GM18508 (cell line): Measurements from ENCODE around the gene GSTM2.
A peak's percentile ranks its signal among the peaks of the same experiment; 100 is the strongest.

Experiments
- ATAC-seq: cut with Tn5 transposase; IDR thresholded peaks from one replicate; pipeline ENCODE4 v1.9.1; 2021; ENCODE audit warnings: moderate number of reproducible peaks; ENCODE audit not compliant: insufficient read depth, unreplicated experiment

Gene GSTM2

DNA sequence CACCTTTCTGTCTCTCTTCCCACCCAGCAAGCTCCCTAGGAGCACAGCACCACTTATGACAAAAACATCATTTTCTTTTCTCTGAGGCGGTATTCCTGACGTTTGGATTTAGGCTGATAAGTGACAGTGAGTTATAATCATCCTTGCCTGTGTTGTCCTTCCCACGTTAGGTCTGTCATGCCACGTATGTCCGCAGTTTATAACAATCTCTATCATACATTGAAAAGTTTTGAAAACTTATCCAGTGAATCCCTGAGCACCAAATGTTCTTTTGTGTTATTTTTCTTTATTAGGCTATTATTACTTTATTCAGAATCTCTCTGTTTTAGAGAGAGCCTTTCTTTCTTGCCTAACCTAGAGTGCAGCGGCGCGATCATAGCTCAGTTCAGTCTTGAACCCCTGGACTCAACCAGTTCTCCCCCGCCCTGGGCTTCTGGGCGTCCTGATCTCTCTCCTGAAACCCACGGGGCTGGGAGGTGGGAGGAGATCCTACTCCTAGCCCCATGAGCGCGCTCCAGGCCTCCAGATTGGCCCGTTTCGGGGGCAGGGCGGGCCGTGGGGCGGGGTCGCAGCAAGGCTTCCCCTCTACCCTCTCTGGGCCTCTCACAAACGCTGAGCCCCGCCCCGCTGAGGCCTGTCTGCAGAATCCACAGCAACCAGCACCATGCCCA lies at the start of gene GSTM2:
GSTM2 (plus strand) TSS at position 606 of the 671 bp plus-strand sequence; CDS start at position 665, 59 bp downstream.
- no peak for ATAC-seq

DNA sequence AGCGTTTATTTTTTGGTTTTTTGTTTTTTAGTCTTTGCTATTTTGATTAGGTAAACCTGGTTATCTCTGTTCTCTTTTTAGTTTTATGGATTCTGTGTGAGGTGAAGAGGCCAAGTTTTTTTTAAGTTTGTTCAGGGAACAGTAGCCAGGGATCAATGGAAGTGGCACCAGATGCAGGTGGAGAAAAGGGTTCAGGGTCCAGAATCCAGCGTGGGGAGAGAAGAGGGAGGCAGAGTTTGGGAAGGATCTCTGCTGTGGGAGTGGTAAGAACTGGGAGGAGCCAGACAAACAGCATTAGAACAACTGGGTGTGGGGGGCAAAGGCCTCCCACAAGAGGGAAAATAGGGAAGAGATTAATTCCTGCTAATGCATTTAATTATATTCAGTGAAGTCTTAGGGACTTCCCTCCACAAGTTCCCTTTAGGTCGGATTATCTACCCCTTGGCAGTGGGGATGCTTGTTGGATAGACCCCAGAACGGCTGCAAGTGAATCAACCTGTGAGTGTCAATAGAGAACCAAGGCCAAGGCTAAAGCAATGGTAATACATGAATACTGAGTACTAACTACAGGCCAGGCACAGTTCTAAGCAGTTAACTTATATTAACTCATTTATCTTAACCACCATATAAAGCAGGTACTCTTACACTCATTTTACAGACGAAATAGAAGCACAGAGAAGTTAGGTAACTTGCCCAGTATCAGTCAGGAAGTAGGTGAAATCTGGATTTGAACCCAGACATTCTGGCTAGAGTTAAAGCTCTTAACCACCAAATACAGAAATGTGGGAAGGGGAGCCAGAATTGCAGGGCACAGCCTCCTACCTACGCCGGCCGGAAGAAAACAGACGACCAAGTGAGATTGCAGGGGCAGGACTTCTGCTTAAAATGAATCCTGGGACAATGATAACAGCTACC lies 48.9 kb upstream of the GSTM2 start:
- ATAC-seq = no peak

DNA sequence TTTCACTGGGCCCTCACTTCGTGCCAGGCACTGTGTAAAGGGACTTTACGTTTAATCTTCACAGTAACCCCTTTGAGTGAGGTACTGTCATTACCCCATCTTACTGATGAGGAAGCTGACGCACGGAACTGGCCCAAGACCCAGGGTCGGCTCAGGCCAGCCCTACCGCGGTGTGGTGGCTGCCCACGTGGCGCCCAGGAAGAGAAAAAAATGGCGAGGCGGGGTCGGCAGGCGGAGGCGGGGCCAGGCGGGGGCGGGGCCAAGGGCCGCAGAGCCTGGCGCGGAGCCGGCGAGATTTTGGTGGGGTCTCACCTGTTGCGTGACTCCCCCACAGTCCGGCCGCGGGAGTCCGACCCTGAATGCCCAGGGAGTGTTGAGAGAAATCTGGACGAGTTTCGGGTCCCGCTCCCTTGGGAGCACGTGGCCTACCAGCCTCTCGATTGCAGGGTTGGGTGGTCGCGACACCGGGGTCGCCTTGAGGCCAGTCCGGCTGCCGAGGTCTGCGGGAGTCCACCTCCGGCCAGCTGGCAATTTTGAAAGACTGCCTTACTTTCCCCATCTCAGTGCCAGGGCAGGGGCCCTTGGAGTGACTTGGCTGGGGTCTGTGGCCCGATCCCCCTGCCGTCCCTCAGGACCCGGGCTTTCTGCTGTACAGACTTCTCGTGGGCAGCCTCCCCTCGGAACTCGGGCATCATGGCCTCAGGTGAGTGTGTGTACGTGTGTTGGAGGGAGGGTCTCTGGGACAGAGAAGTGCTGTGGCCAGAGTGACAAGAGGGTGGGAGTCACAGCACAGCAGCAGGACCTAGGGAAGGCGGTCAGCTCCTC lies 48.1 kb upstream of the GSTM2 start, which contains the start of the genes AMPD2 and GNAT2:
AMPD2 (plus strand) TSS at position 262 of the 825 bp plus-strand sequence. CDS start 1,339 bp downstream, outside the sequence.
GNAT2 (minus strand) TSS at position 41 of the 825 bp plus-strand sequence. CDS start 6,746 bp downstream, outside the sequence.
- ATAC-seq = no peak

DNA sequence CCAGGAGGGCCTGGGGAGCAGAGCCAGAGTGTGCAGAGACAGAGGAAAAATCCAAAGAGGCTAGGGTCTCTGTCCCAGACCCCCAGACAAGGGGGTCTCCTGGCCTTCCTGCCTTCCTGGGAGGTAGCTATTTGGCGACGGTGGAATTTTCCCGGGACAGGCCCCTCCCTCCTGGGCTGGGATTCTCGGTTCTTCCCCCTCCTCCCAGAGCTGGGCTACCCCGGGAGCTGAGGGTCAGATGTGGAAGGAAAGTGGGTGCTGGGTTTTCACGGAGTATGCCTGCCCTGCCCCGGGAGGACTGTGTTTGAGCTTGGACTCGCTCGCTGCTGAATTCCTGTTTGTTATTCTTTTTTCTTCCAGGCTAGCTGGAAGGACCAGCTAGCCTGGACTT lies 47.5 kb upstream of the GSTM2 start:
- ATAC-seq = no peak

DNA sequence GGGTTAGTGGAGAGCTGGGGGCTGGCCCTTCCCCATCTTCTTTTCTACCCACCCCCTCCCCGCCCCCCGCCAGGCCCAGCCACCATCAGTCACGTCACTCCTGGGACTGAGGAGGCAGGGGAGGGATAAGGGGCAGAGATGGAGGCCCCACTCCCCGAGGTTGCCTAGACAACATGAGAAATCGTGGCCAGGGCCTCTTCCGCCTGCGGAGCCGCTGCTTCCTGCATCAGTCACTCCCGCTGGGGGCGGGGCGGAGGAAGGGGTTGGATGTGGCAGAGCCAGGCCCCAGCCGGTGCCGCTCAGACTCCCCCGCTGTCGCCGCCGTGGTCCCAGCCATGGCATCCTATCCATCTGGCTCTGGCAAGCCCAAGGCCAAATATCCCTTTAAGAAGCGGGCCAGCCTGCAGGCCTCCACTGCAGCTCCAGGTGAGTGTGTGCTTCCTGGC lies 47.0 kb upstream of the GSTM2 start:
- peak; percentile 62 for ATAC-seq

DNA sequence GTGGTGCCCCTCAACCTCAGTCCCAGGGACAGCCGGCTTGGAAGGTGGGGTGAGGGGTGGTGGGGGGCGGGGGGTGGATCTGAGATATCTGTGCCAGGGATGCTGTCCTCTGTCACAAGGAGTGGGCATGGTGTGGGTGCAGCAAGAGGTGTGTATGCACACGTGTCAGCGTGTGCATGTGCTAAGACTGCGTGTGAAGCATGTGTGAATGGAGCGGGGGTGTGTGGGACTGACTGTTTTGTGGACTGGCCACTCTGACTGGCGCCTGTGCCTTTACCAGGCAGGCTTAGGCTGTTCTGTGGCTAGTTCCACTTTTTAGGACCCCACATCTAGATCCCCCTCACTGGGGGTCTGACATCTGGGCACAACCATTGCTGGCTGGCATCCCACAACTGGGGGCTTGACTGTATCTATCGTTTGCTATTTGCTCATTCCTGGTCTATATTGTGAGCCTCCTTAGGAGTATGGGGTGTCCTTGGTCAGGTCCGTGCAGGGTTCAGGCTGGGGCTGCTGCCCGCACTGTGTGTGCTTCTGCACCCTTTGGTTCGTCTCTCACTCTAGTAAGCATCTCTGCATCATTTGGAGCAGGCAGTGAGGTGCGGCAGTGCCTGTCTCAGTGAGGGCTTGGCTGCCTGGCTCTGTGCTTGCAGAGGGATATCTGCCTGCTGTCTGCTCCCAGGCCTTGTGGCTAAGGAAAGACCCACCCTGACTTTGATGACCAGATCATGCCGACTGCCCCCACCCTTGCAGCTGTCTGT lies 46.3 kb upstream of the GSTM2 start:
- no peak for ATAC-seq

DNA sequence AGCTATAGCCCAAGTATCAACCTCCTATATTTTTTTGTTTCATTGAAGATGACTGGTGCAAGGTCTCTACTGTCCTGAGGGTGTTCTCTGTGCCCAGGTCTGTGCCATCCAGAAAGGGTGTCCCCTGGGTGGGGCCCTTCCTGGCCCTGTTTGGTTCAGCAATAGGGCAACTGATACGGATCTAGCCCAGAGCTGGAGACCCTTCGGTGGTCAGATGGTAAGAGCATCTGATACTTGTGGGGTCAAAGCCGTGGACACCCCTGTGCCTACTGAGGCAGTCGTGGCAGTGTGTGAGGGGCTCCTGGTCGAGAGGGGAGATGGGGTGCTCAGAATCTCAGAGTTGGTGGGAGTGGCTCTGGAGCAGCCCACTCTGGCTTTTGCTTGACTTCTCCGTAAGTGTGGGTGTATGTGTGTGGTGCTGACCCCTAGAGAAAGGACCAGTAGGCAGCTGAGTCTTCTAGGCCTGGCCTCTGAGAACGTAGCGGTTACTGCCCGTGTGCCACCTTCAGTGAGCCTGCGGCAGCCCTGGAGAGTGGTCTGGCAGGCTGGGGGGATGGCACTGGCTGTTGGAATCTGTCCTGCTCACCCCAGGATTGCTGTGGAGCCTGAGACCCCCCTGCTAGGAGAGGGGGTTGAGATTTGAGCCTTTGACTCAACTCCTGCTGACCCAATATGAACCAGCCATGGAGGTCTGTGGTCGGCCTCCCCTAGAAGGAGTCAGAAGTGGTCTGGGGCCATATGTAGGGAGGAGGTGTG lies 45.5 kb upstream of the GSTM2 start:
- ATAC-seq = no peak

DNA sequence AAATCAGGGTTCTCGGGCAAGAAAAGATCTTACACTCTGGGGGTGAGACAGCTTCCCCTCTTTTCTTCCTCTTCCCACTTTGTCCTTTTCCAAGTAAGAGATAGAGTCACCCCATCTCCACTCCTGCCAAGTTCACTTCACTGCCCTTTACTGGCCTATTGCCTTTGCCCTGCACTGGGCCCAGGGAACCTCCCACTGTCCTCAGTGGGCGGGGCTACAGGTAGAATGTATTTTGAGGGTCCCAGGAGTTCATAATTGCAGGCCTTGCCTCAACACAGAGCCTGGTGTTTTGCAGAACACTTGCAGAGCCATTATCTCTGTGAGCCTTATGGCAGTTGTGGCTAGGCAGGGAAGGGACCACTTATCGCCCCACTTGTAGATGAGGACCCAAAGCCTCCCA lies 45.0 kb upstream of the GSTM2 start:
- ATAC-seq = no peak

DNA sequence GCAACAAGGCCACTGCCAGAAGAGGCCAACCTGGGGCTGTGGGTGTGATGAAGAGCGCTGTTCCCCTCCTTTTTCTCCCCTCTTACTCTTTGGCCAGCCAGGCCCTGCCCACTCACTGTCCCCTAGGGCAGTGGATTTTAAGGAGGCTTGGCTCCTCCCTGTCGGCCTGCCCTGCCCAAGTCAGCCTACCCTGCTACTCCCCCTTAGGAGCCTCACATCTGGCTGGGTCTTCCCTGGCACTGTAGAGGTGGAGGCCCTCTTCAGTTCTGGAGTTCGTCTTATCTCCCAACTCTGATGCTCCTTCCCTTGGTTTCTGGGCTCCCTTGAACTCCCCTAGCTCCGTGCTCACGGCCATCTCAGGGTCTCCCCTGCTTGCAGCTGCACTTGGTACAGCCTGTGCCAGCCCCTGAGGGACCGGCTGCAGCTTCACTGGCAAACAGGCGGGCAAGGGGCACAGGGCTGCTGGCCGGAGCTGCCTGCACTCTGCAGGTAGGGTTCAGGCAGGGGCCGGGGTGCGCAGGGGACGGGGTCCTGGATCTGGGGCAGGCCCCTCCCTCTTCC lies 44.2 kb upstream of the GSTM2 start:
- ATAC-seq = no peak

DNA sequence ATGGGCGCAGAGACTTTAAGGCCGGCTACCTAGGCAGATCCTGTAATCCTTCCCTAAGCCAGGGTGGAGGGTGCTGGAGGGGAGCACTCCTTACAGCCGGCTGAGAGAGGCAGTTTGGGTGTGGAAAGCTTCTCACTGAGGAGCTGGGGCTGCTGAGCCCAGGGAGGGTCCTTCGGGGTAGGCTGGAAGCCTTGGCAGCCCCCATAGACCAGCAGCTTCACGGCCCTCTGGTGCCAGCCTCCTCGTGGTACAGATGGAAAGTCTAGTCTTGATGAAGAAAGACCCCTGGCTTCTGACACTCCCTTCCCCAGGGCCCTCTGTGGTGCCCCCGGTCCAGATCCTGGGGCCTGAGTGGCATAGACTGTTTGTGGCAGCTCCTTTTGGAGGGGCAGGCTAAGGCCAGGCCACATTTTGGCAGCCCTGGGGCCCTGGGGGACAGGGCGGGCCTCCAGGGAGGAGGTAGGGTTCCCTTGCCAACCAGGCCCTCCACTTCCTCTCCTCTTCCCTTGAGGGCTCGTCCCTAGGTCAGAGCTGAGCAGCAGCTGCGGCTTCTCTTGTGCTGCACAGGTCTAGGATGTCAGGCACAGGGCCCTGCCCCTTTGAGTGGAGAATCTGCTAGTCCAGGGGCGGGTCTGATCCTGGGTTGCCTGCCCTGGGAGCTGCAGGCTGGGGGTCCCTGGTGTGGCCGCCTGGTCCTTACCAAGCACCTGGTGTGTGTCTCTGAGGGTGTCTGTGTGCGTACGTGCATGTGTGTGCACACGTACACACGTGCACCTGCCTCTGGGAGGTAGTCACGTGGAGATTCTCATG lies 43.5 kb upstream of the GSTM2 start:
- no peak for ATAC-seq

DNA sequence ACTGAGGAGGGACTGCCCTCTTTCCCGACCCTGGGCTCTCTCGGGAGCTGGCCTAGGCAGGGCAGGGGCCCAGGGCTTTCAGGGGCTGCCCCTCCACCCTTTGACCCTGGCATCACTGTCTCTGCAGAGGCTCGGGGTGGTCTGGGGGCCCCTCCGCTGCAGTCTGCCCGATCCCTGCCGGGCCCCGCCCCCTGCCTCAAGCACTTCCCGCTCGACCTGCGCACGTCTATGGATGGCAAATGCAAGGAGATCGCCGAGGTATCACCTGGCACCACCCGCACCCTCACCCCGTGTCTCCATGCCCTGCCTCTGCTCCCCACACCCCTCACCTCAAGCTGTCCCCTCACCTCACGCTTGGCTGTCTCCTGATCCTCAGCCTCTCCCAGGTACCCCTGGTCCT lies 42.7 kb upstream of the GSTM2 start:
- ATAC-seq = no peak

DNA sequence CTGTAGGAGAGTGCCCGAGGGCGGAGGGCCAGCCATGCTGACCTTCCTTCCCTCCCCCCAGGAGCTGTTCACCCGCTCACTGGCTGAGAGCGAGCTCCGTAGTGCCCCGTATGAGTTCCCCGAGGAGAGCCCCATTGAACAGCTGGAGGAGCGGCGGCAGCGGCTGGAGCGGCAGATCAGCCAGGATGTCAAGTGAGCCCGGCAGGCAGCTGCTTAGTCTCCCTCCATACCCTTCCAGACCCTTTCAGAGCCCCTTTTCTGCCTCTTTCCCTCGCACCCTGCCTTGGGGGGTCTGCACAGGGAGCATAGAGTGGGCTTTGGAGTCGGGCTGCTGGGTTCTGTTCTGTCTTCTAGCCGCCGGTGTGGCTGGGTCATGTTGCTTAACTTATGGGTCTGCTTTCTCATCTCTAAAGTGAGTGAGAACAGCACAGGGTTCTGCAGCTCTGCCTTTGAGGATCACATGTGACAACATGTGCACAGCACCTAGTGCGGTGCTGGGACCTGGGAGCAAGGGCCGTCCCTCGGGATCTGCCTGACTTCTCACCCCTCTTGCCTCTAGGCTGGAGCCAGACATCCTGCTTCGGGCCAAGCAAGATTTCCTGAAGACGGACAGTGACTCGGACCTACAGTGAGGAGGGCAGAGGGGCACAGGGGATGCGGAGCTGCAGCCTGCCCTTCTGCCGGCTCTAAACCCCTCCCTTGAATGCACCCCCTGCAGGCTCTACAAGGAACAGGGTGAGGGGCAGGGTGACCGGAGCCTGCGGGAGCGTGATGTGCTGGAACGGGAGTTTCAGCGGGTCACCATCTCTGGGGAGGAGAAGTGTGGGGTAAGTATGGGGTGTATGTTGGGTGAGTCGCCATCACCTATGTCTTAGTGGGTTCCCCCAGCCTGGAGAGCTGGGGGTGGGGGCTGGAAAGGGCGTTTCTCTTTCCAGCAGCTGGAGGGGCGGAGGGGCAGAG lies 42.0 kb upstream of the GSTM2 start:
- ATAC-seq = no peak

DNA sequence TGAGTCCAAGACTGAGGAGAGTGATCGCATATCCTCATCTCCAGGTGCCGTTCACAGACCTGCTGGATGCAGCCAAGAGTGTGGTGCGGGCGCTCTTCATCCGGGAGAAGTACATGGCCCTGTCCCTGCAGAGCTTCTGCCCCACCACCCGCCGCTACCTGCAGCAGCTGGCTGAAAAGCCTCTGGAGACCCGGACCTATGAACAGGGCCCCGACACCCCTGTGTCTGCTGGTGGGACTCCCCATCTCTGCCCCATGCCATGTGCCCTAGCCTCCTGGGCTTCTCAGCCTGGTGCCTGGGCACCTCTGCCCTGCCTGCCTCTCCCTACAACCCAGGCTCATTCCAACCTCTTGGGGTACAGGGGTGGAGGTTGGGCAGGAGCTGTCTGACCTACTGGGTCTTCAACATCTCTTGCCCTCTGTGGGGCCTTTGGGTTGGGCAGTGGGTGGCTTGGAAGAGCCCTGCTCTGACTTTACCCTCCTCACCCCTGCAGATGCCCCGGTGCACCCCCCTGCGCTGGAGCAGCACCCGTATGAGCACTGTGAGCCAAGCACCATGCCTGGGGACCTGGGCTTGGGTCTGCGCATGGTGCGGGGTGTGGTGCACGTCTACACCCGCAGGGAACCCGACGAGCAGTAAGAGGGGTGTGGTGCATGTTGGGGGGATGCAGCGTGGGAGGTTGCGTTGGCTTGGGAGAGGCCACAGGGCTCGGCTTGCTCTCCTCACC lies 41.0 kb upstream of the GSTM2 start:
- no peak for ATAC-seq

DNA sequence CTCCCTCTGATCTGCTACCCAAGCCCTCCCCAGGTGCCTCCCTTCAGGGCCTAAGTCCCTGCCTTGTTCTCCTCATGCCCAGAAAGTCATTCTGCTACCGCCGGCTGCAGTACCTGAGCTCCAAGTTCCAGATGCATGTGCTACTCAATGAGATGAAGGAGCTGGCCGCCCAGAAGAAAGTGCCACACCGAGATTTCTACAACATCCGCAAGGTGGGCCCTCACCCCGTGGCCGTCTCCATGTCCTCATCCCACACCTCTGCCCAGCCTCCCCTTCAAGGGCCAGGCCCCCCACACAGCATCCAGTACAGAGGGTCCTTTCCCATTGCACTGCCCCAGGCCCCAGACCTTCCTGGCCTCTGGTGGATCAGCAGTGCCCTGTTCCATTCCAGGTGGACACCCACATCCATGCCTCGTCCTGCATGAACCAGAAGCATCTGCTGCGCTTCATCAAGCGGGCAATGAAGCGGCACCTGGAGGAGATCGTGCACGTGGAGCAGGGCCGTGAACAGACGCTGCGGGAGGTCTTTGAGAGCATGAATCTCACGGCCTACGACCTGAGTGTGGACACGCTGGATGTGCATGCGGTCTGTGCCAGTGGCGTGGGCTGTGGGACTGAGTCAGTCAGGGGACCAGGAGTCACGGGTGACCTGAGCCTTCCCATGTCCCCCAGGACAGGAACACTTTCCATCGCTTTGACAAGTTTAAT lies 40.0 kb upstream of the GSTM2 start:
- ATAC-seq = no peak

DNA sequence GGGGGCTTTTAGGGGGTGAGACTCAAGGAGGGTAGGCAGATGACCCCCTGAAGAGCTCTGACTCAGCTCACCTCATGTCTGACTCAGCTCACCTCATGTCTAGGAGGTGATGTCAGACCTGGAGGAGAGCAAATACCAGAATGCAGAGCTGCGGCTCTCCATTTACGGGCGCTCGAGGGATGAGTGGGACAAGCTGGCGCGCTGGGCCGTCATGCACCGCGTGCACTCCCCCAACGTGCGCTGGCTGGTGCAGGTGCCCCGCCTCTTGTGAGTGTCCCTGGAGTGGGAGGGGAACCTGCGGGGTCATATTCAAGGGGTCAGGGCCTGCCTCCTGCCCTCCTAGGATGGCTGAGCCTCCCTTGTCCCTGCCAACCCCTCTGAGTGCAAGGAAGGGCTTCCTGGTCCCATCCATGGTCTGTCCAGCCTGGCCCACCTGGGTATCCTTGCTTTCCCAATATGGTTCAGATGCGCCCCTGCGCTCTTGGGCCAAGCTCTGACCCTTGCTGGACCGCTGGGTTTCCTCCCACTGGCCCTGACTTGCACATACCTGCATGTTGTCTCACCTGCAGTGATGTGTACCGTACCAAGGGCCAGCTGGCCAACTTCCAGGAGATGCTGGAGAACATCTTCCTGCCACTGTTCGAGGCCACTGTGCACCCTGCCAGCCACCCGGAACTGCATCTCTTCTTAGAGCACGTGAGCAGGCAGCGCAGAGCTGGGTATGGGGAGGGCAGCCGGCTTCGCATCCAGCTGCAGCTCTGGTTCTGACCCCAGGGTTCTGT lies 39.1 kb upstream of the GSTM2 start:
- no peak for ATAC-seq
